ENCODE measurements around the gene KIF1A. TPM values are rescaled to one million over a fixed set of nuclear protein-coding genes. Genes with fewer than 3 reads are reported as not detected.
"Not testable (repeated sequence)": the region's sequence is repeated elsewhere in the genome, so short reads cannot be mapped to it uniquely, and the experiment has no call there.

KIF1A gene
- total RNA-seq, 1 donor from 2014 or later = 4.7 TPM

GRCh38 chr2:240688553-240688919 lies 131.5 kb downstream of the KIF1A start:
- Histone ChIP-seq H3K9ac (ENCODE audit: low read depth in 1 of 3, low read length in 3 of 3) (no peak overlapping the region), H3K4me3 (ENCODE audit: low read length in 3 of 3) (no peak overlapping the region), H3K36me3 (ENCODE audit: control insufficient read depth in 3 of 3, insufficient read depth in 3 of 3, low read length in 3 of 3) (no peaks in the 10 kb centered on the region), H3K4me1 (ENCODE audit: control insufficient read depth in 3 of 3, insufficient read depth in 3 of 3, low read length in 3 of 3) (peaks cover 0 to 5% (median 4%) of the 10 kb centered on the region in 3 donors), H3K27ac (ENCODE audit: low read depth, low read length) (no peak overlapping the region), H3K27me3 (ENCODE audit: control insufficient read depth in 3 of 3, insufficient read depth in 3 of 3, low read length in 3 of 3) (peaks cover 0 to 14% (median 0%) of the 10 kb centered on the region in 3 donors), H3K9me3 (ENCODE audit: control insufficient read depth in 3 of 3, low read length in 3 of 3) (no peaks in the 10 kb centered on the region)

GRCh38 chr2:240687741-240688552 lies 132.1 kb downstream of the KIF1A start:
- Histone ChIP-seq H3K36me3 (ENCODE audit: control insufficient read depth in 3 of 3, insufficient read depth in 3 of 3, low read length in 3 of 3) (no peaks in the 10 kb centered on the region), H3K9me3 (ENCODE audit: control insufficient read depth in 3 of 3, low read length in 3 of 3) (no peaks in the 10 kb centered on the region), H3K4me1 (ENCODE audit: control insufficient read depth in 3 of 3, insufficient read depth in 3 of 3, low read length in 3 of 3) (peaks cover 0 to 5% (median 4%) of the 10 kb centered on the region in 3 donors), H3K4me3 (ENCODE audit: low read length in 3 of 3) (no peak overlapping the region), H3K27ac (ENCODE audit: low read depth, low read length) (no peak overlapping the region), H3K27me3 (ENCODE audit: control insufficient read depth in 3 of 3, insufficient read depth in 3 of 3, low read length in 3 of 3) (peaks cover 0 to 14% (median 0%) of the 10 kb centered on the region in 3 donors), H3K9ac (ENCODE audit: low read depth in 1 of 3, low read length in 3 of 3) (no peak overlapping the region)

- H3K27me3 ChIP-seq (ENCODE audit: control insufficient read depth in 3 of 3, insufficient read depth in 3 of 3, low read length in 3 of 3) = peaks cover 0 to 14% (median 0%) of the 10 kb centered on the region in 3 donors
- H3K9me3 ChIP-seq (ENCODE audit: control insufficient read depth in 3 of 3, low read length in 3 of 3) = no peaks in the 10 kb centered on the region
- H3K9ac ChIP-seq (ENCODE audit: low read depth in 1 of 3, low read length in 3 of 3) = no peak overlapping the region
- H3K4me3 ChIP-seq (ENCODE audit: low read length in 3 of 3) = no peak overlapping the region
- H3K36me3 ChIP-seq (ENCODE audit: control insufficient read depth in 3 of 3, insufficient read depth in 3 of 3, low read length in 3 of 3) = no peaks in the 10 kb centered on the region
- H3K4me1 ChIP-seq (ENCODE audit: control insufficient read depth in 3 of 3, insufficient read depth in 3 of 3, low read length in 3 of 3) = peaks cover 0 to 5% (median 4%) of the 10 kb centered on the region in 3 donors
- no peak overlapping the region for H3K27ac ChIP-seq (ENCODE audit: low read depth, low read length)
Measured at GRCh38 chr2:240687045-240687740, 132.8 kb downstream of the KIF1A start.

- Histone ChIP-seq H3K4me3 (ENCODE audit: low read length in 3 of 3) (no peak overlapping the region), H3K27ac (ENCODE audit: low read depth, low read length) (no peak overlapping the region), H3K4me1 (ENCODE audit: control insufficient read depth in 3 of 3, insufficient read depth in 3 of 3, low read length in 3 of 3) (peaks cover 0 to 5% (median 4%) of the 10 kb centered on the region in 3 donors), H3K36me3 (ENCODE audit: control insufficient read depth in 3 of 3, insufficient read depth in 3 of 3, low read length in 3 of 3) (no peaks in the 10 kb centered on the region), H3K9me3 (ENCODE audit: control insufficient read depth in 3 of 3, low read length in 3 of 3) (no peaks in the 10 kb centered on the region), H3K27me3 (ENCODE audit: control insufficient read depth in 3 of 3, insufficient read depth in 3 of 3, low read length in 3 of 3) (peaks cover 0 to 14% (median 0%) of the 10 kb centered on the region in 3 donors), H3K9ac (ENCODE audit: low read depth in 1 of 3, low read length in 3 of 3) (no peak overlapping the region)
Measured at GRCh38 chr2:240686460-240686859, 133.6 kb downstream of the KIF1A start.

- peaks cover 0 to 14% (median 0%) of the 10 kb centered on the region in 3 donors for H3K27me3 ChIP-seq (ENCODE audit: control insufficient read depth in 3 of 3, insufficient read depth in 3 of 3, low read length in 3 of 3)
- no peak overlapping the region for H3K4me3 ChIP-seq (ENCODE audit: low read length in 3 of 3)
- H3K36me3 ChIP-seq (ENCODE audit: control insufficient read depth in 3 of 3, insufficient read depth in 3 of 3, low read length in 3 of 3) = no peaks in the 10 kb centered on the region
- H3K9ac ChIP-seq (ENCODE audit: low read depth in 1 of 3, low read length in 3 of 3) = no peak overlapping the region
- no peaks in the 10 kb centered on the region for H3K9me3 ChIP-seq (ENCODE audit: control insufficient read depth in 3 of 3, low read length in 3 of 3)
- no peak overlapping the region for H3K27ac ChIP-seq (ENCODE audit: low read depth, low read length)
- peaks cover 0 to 5% (median 4%) of the 10 kb centered on the region in 3 donors for H3K4me1 ChIP-seq (ENCODE audit: control insufficient read depth in 3 of 3, insufficient read depth in 3 of 3, low read length in 3 of 3)
Measured at GRCh38 chr2:240685771-240686371, 134.1 kb downstream of the KIF1A start.

- H3K4me1 ChIP-seq (ENCODE audit: control insufficient read depth in 3 of 3, insufficient read depth in 3 of 3, low read length in 3 of 3); H3K9ac ChIP-seq (ENCODE audit: low read depth in 1 of 3, low read length in 3 of 3); H3K36me3 ChIP-seq (ENCODE audit: control insufficient read depth in 3 of 3, insufficient read depth in 3 of 3, low read length in 3 of 3); H3K27ac ChIP-seq (ENCODE audit: low read depth, low read length); H3K9me3 ChIP-seq (ENCODE audit: control insufficient read depth in 3 of 3, low read length in 3 of 3); H3K4me3 ChIP-seq (ENCODE audit: low read length in 3 of 3): not testable (repeated sequence)
- H3K27me3 ChIP-seq (ENCODE audit: control insufficient read depth in 3 of 3, insufficient read depth in 3 of 3, low read length in 3 of 3) = peaks cover 0 to 14% (median 0%) of the 10 kb centered on the region in 3 donors
Measured at GRCh38 chr2:240683980-240684728, 135.9 kb downstream of the KIF1A start.

GRCh38 chr2:240683329-240683979 lies 136.6 kb downstream of the KIF1A start:
- H3K36me3 ChIP-seq (ENCODE audit: control insufficient read depth in 3 of 3, insufficient read depth in 3 of 3, low read length in 3 of 3); H3K4me1 ChIP-seq (ENCODE audit: control insufficient read depth in 3 of 3, insufficient read depth in 3 of 3, low read length in 3 of 3); H3K9ac ChIP-seq (ENCODE audit: low read depth in 1 of 3, low read length in 3 of 3): not testable (repeated sequence)

GRCh38 chr2:240682431-240683224 lies 137.4 kb downstream of the KIF1A start, which contains the start of gene AQP12B:
AQP12B (minus strand) TSS chr2:240682885; CDS start chr2:240682837, 48 bp downstream.
- H3K27ac ChIP-seq (ENCODE audit: low read depth, low read length); H3K4me1 ChIP-seq (ENCODE audit: control insufficient read depth in 3 of 3, insufficient read depth in 3 of 3, low read length in 3 of 3); H3K27me3 ChIP-seq (ENCODE audit: control insufficient read depth in 3 of 3, insufficient read depth in 3 of 3, low read length in 3 of 3); H3K36me3 ChIP-seq (ENCODE audit: control insufficient read depth in 3 of 3, insufficient read depth in 3 of 3, low read length in 3 of 3); H3K4me3 ChIP-seq (ENCODE audit: low read length in 3 of 3); H3K9me3 ChIP-seq (ENCODE audit: control insufficient read depth in 3 of 3, low read length in 3 of 3); H3K9ac ChIP-seq (ENCODE audit: low read depth in 1 of 3, low read length in 3 of 3): not testable (repeated sequence)

More at GRCh38 chr2:240683329-240683979, 136.6 kb downstream of the KIF1A start:
- H3K27ac ChIP-seq (ENCODE audit: low read depth, low read length); H3K4me3 ChIP-seq (ENCODE audit: low read length in 3 of 3); H3K9me3 ChIP-seq (ENCODE audit: control insufficient read depth in 3 of 3, low read length in 3 of 3): not testable (repeated sequence)
- H3K27me3 ChIP-seq (ENCODE audit: control insufficient read depth in 3 of 3, insufficient read depth in 3 of 3, low read length in 3 of 3) = peaks cover 0 to 14% (median 0%) of the 10 kb centered on the region in 3 donors

- not testable (repeated sequence) for H3K27ac ChIP-seq (ENCODE audit: low read depth, low read length); H3K27me3 ChIP-seq (ENCODE audit: control insufficient read depth in 3 of 3, insufficient read depth in 3 of 3, low read length in 3 of 3); H3K9ac ChIP-seq (ENCODE audit: low read depth in 1 of 3, low read length in 3 of 3); H3K9me3 ChIP-seq (ENCODE audit: control insufficient read depth in 3 of 3, low read length in 3 of 3); H3K36me3 ChIP-seq (ENCODE audit: control insufficient read depth in 3 of 3, insufficient read depth in 3 of 3, low read length in 3 of 3); H3K4me3 ChIP-seq (ENCODE audit: low read length in 3 of 3); H3K4me1 ChIP-seq (ENCODE audit: control insufficient read depth in 3 of 3, insufficient read depth in 3 of 3, low read length in 3 of 3)
Measured at GRCh38 chr2:240680185-240680584, 139.8 kb downstream of the KIF1A start.
